ENCODE data around the gene SRCIN1.

DNA sequence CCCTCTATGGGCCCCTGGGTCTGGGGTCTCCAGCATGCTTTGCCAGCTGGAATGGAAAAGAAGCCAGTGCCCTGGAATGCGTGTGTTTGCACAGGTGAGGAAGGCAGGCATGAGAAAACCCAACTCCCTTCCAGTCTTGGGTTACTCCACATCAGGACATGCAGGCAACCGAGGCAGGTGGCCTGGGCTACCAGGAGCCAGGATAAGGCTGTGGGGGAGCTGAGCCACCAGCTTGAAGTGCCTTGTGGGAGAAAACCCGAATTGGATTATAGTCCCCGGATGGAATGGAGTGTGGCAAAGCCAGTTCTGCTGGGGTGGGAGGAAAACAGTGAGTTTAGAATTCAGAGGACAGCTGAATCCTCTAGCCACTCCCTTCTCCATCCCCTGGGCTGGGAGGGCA is 7.2 kb downstream of the SRCIN1 start:
- TF ChIP-seq, protein P1, sequence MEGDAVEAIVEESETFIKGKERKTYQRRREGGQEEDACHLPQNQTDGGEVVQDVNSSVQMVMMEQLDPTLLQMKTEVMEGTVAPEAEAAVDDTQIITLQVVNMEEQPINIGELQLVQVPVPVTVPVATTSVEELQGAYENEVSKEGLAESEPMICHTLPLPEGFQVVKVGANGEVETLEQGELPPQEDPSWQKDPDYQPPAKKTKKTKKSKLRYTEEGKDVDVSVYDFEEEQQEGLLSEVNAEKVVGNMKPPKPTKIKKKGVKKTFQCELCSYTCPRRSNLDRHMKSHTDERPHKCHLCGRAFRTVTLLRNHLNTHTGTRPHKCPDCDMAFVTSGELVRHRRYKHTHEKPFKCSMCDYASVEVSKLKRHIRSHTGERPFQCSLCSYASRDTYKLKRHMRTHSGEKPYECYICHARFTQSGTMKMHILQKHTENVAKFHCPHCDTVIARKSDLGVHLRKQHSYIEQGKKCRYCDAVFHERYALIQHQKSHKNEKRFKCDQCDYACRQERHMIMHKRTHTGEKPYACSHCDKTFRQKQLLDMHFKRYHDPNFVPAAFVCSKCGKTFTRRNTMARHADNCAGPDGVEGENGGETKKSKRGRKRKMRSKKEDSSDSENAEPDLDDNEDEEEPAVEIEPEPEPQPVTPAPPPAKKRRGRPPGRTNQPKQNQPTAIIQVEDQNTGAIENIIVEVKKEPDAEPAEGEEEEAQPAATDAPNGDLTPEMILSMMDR (conservative IDR thresholded peaks at IDR 0.05; ENCODE audit: low read depth, low read length): no peak
- no peak for TF ChIP-seq EZH2phosphoT487 (IDR thresholded peaks at IDR 0.05; ENCODE audit: borderline replicate concordance, low read length)

All from PC-3 (cell line).